Measurements from ENCODE around the gene CNTNAP3B.
"Not testable (repeated sequence)": the region's sequence is repeated elsewhere in the genome, so short reads cannot be mapped to it uniquely, and the experiment has no call there.

DNA sequence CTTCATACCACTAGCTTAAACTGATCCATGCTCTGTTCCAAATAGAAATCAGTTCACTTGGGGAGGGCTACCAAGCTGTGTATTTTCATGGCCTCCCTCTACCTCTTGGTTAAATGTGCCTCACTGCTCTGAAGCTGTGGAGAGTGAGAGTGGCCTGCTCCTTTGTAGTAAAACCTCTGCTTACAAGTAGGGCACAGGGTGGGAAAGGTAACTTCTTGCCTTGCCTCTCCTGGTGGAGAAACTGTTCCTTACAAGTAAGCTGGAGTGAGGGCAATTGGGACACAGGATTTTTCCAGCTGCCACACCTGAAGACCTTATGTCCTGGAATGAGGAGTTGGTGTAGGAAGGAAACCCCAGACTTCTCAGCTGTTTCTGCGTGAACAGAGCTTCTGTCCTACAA, 211.9 kb downstream of the CNTNAP3B start:
- TF ChIP-seq, protein P1, sequence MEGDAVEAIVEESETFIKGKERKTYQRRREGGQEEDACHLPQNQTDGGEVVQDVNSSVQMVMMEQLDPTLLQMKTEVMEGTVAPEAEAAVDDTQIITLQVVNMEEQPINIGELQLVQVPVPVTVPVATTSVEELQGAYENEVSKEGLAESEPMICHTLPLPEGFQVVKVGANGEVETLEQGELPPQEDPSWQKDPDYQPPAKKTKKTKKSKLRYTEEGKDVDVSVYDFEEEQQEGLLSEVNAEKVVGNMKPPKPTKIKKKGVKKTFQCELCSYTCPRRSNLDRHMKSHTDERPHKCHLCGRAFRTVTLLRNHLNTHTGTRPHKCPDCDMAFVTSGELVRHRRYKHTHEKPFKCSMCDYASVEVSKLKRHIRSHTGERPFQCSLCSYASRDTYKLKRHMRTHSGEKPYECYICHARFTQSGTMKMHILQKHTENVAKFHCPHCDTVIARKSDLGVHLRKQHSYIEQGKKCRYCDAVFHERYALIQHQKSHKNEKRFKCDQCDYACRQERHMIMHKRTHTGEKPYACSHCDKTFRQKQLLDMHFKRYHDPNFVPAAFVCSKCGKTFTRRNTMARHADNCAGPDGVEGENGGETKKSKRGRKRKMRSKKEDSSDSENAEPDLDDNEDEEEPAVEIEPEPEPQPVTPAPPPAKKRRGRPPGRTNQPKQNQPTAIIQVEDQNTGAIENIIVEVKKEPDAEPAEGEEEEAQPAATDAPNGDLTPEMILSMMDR (IDR thresholded peaks at IDR 0.05; ENCODE audit: insufficient read depth, low read length, poor library complexity, severe bottlenecking) = not testable (repeated sequence)
- not testable (repeated sequence) for TF ChIP-seq EZH2phosphoT487 (conservative IDR thresholded peaks at IDR 0.05; ENCODE audit: low read length)

Measured in SU-DHL-6 (cell line).